H1 (cell line): ENCODE results near the gene GTF2F2. TPM values are rescaled to one million over a fixed set of nuclear protein-coding genes. Genes with fewer than 3 reads are reported as not detected.

ENCODE experiments used
- CTCF ChIA-PET: fragments of 300-600 bp; sonication (Branson Sonifier 250); formaldehyde crosslinking; loops from one replicate; lab custom pipeline; 2021; ENCODE audit not compliant: partially characterized antibody; lab: Charles Lee
- POLR2A ChIA-PET: fragments of 300-600 bp; sonication (Branson Sonifier 250); formaldehyde crosslinking; loops from one replicate; lab custom pipeline; 2021; ENCODE audit warnings: inconsistent platforms; ENCODE audit not compliant: partially characterized antibody; lab: Charles Lee
- DNase-seq, 2 experiments: peaks; one replicate each; pipeline versions ENCODE4 v3.0.0 to v3.0.0-alpha.2; 2010 to 2022; ENCODE audit warnings: low spot score in 2 of 2, low read depth in 1 of 2, mixed read lengths in 1 of 2
- FAIRE-seq: peaks from 2 replicates; lab custom pipeline; 2011; peaks lifted over from hg19 to GRCh38; lab: Jason Lieb, UNC
- H2AFZ ChIP-seq: 2 replicates; pipeline ENCODE4 v1.8.1; 2012; ENCODE audit warnings: low read length, inconsistent platforms
- H2AK5ac ChIP-seq: 2 replicates; pipeline ENCODE4 v1.6.1; 2013; ENCODE audit warnings: low read depth, low read length
- H2BK120ac ChIP-seq: replicated peaks from 2 replicates; pipeline ENCODE3; 2013; ENCODE audit warnings: low read depth, low read length, inconsistent platforms
- H2BK12ac ChIP-seq: 2 replicates; pipeline ENCODE4 v1.6.1; 2013; ENCODE audit warnings: low read depth, low read length
- H2BK15ac ChIP-seq: 2 replicates; pipeline ENCODE4 v1.6.1; 2013; ENCODE audit warnings: low read length
- H2BK20ac ChIP-seq: 2 replicates; pipeline ENCODE4 v1.6.1; 2013; ENCODE audit warnings: low read length
- H2BK5ac ChIP-seq: 2 replicates; pipeline ENCODE4 v1.6.1; 2013; ENCODE audit warnings: low read depth, low read length
- H3K14ac ChIP-seq: 2 replicates; pipeline ENCODE4 v1.6.1; 2013; ENCODE audit warnings: inconsistent platforms; ENCODE audit not compliant: insufficient read length
- H3K18ac ChIP-seq: 2 replicates; pipeline ENCODE4 v1.6.1; 2013; ENCODE audit warnings: low read length; ENCODE audit errors: extremely low read depth
- H3K23ac ChIP-seq: 2 replicates; pipeline ENCODE4 v1.6.1; 2013; ENCODE audit warnings: inconsistent platforms; ENCODE audit not compliant: insufficient read length
- H3K23me2 ChIP-seq: 2 replicates; pipeline ENCODE4 v1.6.1; 2013; ENCODE audit warnings: low read depth, low read length
- H3K27ac ChIP-seq: 2 replicates; pipeline ENCODE4 v1.6.1; 2011; ENCODE audit warnings: low read depth, low read length, inconsistent platforms
- H3K27me3 ChIP-seq, 4 experiments: replicated peaks in 1 of 4; 1 replicate in 1 of 4; 2 replicates in 3 of 4; pipeline versions ENCODE4 v1.6.1 to v1.8.1; 2011 to 2013; ENCODE audit warnings: low read length in 3 of 4, mild to moderate bottlenecking in 3 of 4, inconsistent platforms in 2 of 4, mixed read lengths in 2 of 4, moderate library complexity in 1 of 4; ENCODE audit not compliant: control insufficient read depth in 3 of 4, insufficient read depth in 3 of 4; ENCODE audit errors: extremely low read depth in 1 of 4
- H3K36me3 ChIP-seq, 4 experiments: 2 replicates each; pipeline versions ENCODE4 v1.6.1 to v1.8.1; 2011 to 2013; ENCODE audit warnings: mild to moderate bottlenecking in 4 of 4, low read length in 3 of 4, moderate library complexity in 2 of 4, control low read depth in 1 of 4, inconsistent platforms in 1 of 4; ENCODE audit not compliant: insufficient read depth in 4 of 4, control insufficient read depth in 2 of 4
- H3K4ac ChIP-seq: replicated peaks from 2 replicates; pipeline ENCODE3; 2013; ENCODE audit warnings: low read length, low read depth, mixed read lengths, inconsistent platforms; ENCODE audit not compliant: insufficient read length
- H3K4me1 ChIP-seq, 4 experiments: replicated peaks in 1 of 4; 1 replicate in 1 of 4; 2 replicates in 3 of 4; pipeline versions ENCODE4 v1.6.1 to v1.8.1; 2011 to 2013; ENCODE audit warnings: low read length in 3 of 4, inconsistent platforms in 2 of 4, mixed read lengths in 1 of 4; ENCODE audit not compliant: insufficient read depth in 4 of 4, control insufficient read depth in 3 of 4
- H3K4me2 ChIP-seq, 2 experiments: 2 replicates each; pipeline versions ENCODE4 v1.6.1 to v1.8.1; 2011 to 2013; ENCODE audit warnings: low read depth in 2 of 2, low read length in 2 of 2, control low read depth in 1 of 2, inconsistent platforms in 1 of 2, mild to moderate bottlenecking in 1 of 2; ENCODE audit not compliant: insufficient read depth in 1 of 2
- H3K4me3 ChIP-seq, 4 experiments: fragments of 200-600, 300-600 bp in 1 of 4; sonication (generic), shearing (Covaris generic), sonication (Bioruptor Twin) in 1 of 4; 2 replicates each; pipeline versions ENCODE4 v1.5.1 to v1.8.1; 2011 to 2016; ENCODE audit warnings: low read length in 4 of 4, low read depth in 3 of 4, control low read depth in 2 of 4, inconsistent platforms in 2 of 4, mild to moderate bottlenecking in 2 of 4, mixed read lengths in 1 of 4, moderate library complexity in 1 of 4; ENCODE audit not compliant: insufficient read depth in 2 of 4; ENCODE audit errors: extremely low read depth in 1 of 4
- H3K56ac ChIP-seq: replicated peaks from 2 replicates; pipeline ENCODE3; 2013; ENCODE audit warnings: low read depth, mild to moderate bottlenecking, mixed read lengths, low read length, inconsistent platforms; ENCODE audit not compliant: insufficient read length
- H3K79me1 ChIP-seq: 2 replicates; pipeline ENCODE4 v1.6.1; 2013; ENCODE audit warnings: low read depth, low read length, control low read depth
- H3K79me2 ChIP-seq, 2 experiments: 2 replicates each; pipeline versions ENCODE4 v1.6.1 to v1.8.1; 2012 to 2013; ENCODE audit warnings: low read length in 2 of 2, mild to moderate bottlenecking in 2 of 2, inconsistent platforms in 1 of 2; ENCODE audit not compliant: insufficient read depth in 2 of 2, control insufficient read depth in 1 of 2
- H3K9ac ChIP-seq, 4 experiments: replicated peaks in 1 of 4; 1 replicate in 1 of 4; 2 replicates in 3 of 4; pipeline versions ENCODE4 v1.6.1 to v1.8.1; 2011 to 2013; ENCODE audit warnings: low read depth in 3 of 4, low read length in 3 of 4, control low read depth in 2 of 4, mild to moderate bottlenecking in 2 of 4, moderate library complexity in 2 of 4, inconsistent platforms in 1 of 4; ENCODE audit errors: extremely low read depth in 1 of 4
- H3K9me3 ChIP-seq, 2 experiments: 2 replicates each; pipeline versions ENCODE4 v1.6.1 to v1.8.1; 2012 to 2013; ENCODE audit warnings: mild to moderate bottlenecking in 2 of 2, moderate library complexity in 2 of 2, control low read depth in 1 of 2, inconsistent platforms in 1 of 2, low read depth in 1 of 2, low read length in 1 of 2, mixed read lengths in 1 of 2; ENCODE audit not compliant: insufficient read depth in 2 of 2
- H4K20me1 ChIP-seq, 2 experiments: replicated peaks in 1 of 2; 2 replicates each; pipeline versions ENCODE3 to v1.8.1; 2011 to 2013; ENCODE audit warnings: inconsistent platforms in 2 of 2, low read length in 2 of 2, mild to moderate bottlenecking in 1 of 2; ENCODE audit not compliant: insufficient read depth in 2 of 2, control insufficient read depth in 1 of 2
- H4K5ac ChIP-seq: 2 replicates; pipeline ENCODE4 v1.6.1; 2013; ENCODE audit warnings: low read length, low read depth, mixed read lengths, inconsistent platforms; ENCODE audit not compliant: insufficient read length
- H4K8ac ChIP-seq: 2 replicates; pipeline ENCODE4 v1.8.0; 2013; ENCODE audit warnings: mild to moderate bottlenecking, moderate library complexity, low read length, inconsistent platforms; ENCODE audit not compliant: insufficient read depth; ENCODE audit errors: extremely low read depth
- H4K91ac ChIP-seq: replicated peaks from 2 replicates; pipeline ENCODE3; 2013; ENCODE audit warnings: low read length, mixed read lengths, inconsistent platforms; ENCODE audit not compliant: insufficient read length
- WGBS, 2 experiments: shearing (Covaris generic) in 1 of 2; methylation state at CpG; one replicate each; pipeline versions ENCODE4 v1.1.6 to v1.1.7; 2013 to 2015; ENCODE audit warnings: low lambda C conversion rate in 2 of 2, mixed read lengths in 2 of 2, inconsistent platforms in 1 of 2, low coverage in 1 of 2, missing lambda C conversion rate in 1 of 2; ENCODE audit not compliant: insufficient replicate concordance in 2 of 2, insufficient coverage in 1 of 2, insufficient read length in 1 of 2; ENCODE audit errors: extremely low coverage in 1 of 2, missing lambda C conversion rate in 1 of 2; 5-methylcytosine and 5-hydroxymethylcytosine counted together
- polyA plus RNA-seq, 7 experiments: library from polyadenylated mRNA; depleted of rRNA in 3 of 7; stranded (reverse) in 5 of 7; unstranded in 2 of 7; fragments of >200 nt in 5 of 7; fragments of 200-250 nt in 2 of 7; gene quantifications; 1 replicate in 5 of 7; 2 replicates in 1 of 7; 4 replicates in 1 of 7; pipeline versions ENCODE4 v1.2.1 to v1.2.3, GENCODE V29; 2011 to 2013; ENCODE audit warnings: missing spikeins in 2 of 7, mixed read lengths in 2 of 7
- total RNA-seq: library from RNA; stranded (reverse); fragmentation: NEBNext Ultra II Directional; extraction: Animal tissue kit (Norgen Biotek cat#: 25700); gene quantifications from 2 replicates; pipeline ENCODE4 v1.2.1, GENCODE V29; 2021

GTF2F2 gene
- total and polyA plus RNA-seq, 2 of the 8 experiments (the other 6 are each of a cell fraction or from before 2014, with no cell fraction given) = 10.8 to 31.1 TPM

- H3K9ac ChIP-seq = no peak overlapping the region
- ChIA-PET POLR2A (no interaction called here), CTCF (no interaction called here)
- 81% methylated on average over 8 of the region's 8 CpGs; no CpG with 5 or more reads in 1 of the 2 experiments for WGBS, 2 experiments
- H3K4ac ChIP-seq = no peak overlapping the region
- H3K27me3 ChIP-seq = no peaks in the 10 kb centered on the region
- H3K56ac ChIP-seq = no peak overlapping the region
- H3K4me3 ChIP-seq = no peak overlapping the region
- no peak overlapping the region for H2AFZ ChIP-seq
- H2BK5ac ChIP-seq = no peak overlapping the region
- H3K14ac ChIP-seq = no peak overlapping the region
- no peak overlapping the region for H2AK5ac ChIP-seq
- H3K18ac ChIP-seq = no peak overlapping the region
- H2BK12ac ChIP-seq = no peak overlapping the region
- no peak overlapping the region for H3K4me2 ChIP-seq
- no peaks in the 10 kb centered on the region for H3K79me1 ChIP-seq
- H4K91ac ChIP-seq = no peak overlapping the region
- H4K20me1 ChIP-seq = no peaks in the 10 kb centered on the region
- no peak overlapping the region for H3K23ac ChIP-seq
- no peaks in the 10 kb centered on the region for H3K23me2 ChIP-seq
- no peak overlapping the region for H3K27ac ChIP-seq
- H3K4me1 ChIP-seq = peaks cover 0 to 5% (median 0%) of the 10 kb centered on the region in 4 experiments; a peak in 1 of 7 replicates
- no peak overlapping the region for H2BK120ac ChIP-seq
- FAIRE-seq (no peak), DNase-seq (no peak)
- H2BK20ac ChIP-seq = no peak overlapping the region
- no peaks in the 10 kb centered on the region for H3K9me3 ChIP-seq
- no peaks in the 10 kb centered on the region for H3K36me3 ChIP-seq
- no peaks in the 10 kb centered on the region for H3K79me2 ChIP-seq
- H4K5ac ChIP-seq = no peak overlapping the region
- no peak overlapping the region for H4K8ac ChIP-seq
- H2BK15ac ChIP-seq = no peak overlapping the region
These were observed 122.8 kb downstream of the GTF2F2 start for GRCh38 chr13:45243077-45243476.
